Neuron (in vitro differentiated cells): ENCODE results near the gene KLF13.

Experiments
- H2AFZ ChIP-seq: one replicate; pipeline ENCODE4 v1.6.1; 2013; ENCODE audit warnings: low read depth, mild to moderate bottlenecking, inconsistent platforms, low read length, moderate library complexity
- H3K27me3 ChIP-seq: one replicate; pipeline ENCODE4 v1.6.1; 2013; ENCODE audit warnings: low read length; ENCODE audit not compliant: insufficient read depth
- H3K36me3 ChIP-seq: one replicate; pipeline ENCODE4 v1.6.1; 2013; ENCODE audit warnings: low read length; ENCODE audit not compliant: insufficient read depth
- H3K4me1 ChIP-seq: one replicate; pipeline ENCODE4 v1.6.1; 2013; ENCODE audit warnings: low read length; ENCODE audit not compliant: insufficient read depth
- H3K4me3 ChIP-seq: 2 replicates; pipeline ENCODE4 v1.5.1; 2013; ENCODE audit warnings: mild to moderate bottlenecking, low read length, moderate library complexity
- H3K9me3 ChIP-seq: one replicate; pipeline ENCODE4 v1.6.1; 2013; ENCODE audit warnings: low read length

KLF13 gene

GRCh38 chr15:31333820-31334219 is 7.2 kb downstream of the KLF13 start:
- Histone ChIP-seq H3K4me3 (no peak overlapping the region), H3K27me3 (no peaks in the 10 kb centered on the region), H2AFZ (no peak overlapping the region), H3K4me1 (peaks cover 16% of the 10 kb centered on the region), H3K36me3 (no peaks in the 10 kb centered on the region), H3K9me3 (no peaks in the 10 kb centered on the region)

DNA sequence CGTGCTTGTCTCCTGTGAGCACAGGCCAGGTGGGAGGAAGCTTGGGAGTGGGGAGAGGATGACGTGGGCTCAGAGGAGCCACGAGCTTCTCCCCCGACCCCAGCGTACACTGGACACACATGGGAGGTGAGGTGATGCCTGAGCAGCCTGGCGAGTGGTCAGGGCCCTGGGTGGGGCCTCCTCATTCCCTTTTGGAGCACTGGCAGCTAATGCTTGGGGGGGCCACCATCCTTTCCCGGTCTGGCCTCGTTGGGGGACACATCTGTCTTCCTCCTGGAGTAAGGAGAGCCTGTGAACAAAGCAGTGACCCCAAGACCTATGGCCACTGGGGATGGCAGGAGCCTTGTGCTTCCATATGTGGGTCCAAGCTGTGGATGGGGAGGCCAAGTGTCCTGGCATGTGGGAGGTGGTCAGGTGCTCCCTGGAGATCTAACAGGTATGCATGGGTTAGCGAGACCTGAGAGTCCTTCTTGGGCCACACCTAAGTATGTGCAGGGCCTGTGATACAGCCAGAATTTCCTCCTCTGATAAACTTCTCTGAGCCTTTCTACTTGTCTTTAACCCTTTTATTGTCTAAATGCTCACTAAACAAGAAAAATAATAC is 9.5 kb downstream of the KLF13 start:
- Histone ChIP-seq H3K27me3 (no peaks in the 10 kb centered on the region), H3K9me3 (no peaks in the 10 kb centered on the region), H3K4me1 (peaks cover 12% of the 10 kb centered on the region), H2AFZ (no peak overlapping the region), H3K36me3 (no peaks in the 10 kb centered on the region), H3K4me3 (no peak overlapping the region)

GRCh38 chr15:31336593-31337295 is 10.1 kb downstream of the KLF13 start:
- Histone ChIP-seq H3K4me1 (peaks cover 12% of the 10 kb centered on the region), H3K9me3 (no peaks in the 10 kb centered on the region), H2AFZ (no peak overlapping the region), H3K27me3 (no peaks in the 10 kb centered on the region), H3K4me3 (no peak overlapping the region), H3K36me3 (no peaks in the 10 kb centered on the region)

DNA sequence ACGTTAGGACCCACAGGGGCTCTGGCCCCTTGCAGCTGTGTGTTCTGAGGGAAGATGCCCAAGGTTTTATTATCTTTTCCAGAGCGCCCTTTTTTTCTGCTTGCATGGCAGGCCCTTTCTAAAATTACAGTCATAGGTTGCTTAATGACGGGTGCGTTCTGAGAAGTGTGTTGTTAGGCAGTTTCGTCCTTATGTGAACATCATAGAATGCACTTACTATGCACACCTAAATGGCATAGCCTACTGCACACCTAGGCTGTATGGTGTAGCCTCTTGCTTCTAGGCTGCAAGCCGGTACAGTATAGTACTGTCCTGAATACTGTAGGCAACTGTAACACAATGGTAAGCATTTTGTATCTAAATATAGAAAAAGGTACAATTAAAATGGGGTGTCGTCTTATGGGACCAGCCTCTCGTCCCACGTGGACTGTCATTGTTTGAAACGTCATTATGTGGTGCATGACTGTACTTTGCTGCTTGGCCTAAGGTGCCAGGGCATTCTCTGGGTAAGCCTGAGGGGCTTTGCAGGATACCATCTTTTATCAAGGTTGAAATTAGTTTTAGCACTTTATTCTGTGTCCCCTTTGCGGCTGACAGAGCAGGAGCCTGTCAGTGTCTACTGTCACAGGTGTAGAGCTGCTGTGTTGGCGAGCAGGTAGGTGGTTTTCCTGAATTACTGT is 10.9 kb downstream of the KLF13 start:
- Histone ChIP-seq H2AFZ (no peak overlapping the region), H3K27me3 (no peaks in the 10 kb centered on the region), H3K4me1 (peaks cover 8% of the 10 kb centered on the region)

GRCh38 chr15:31338318-31338878 is 11.8 kb downstream of the KLF13 start:
- Histone ChIP-seq H3K4me1 (peaks cover 5% of the 10 kb centered on the region), H2AFZ (no peak overlapping the region)

More for the DNA sequence above, 10.9 kb downstream of the KLF13 start:
- Histone ChIP-seq H3K9me3 (no peaks in the 10 kb centered on the region), H3K4me3 (no peak overlapping the region), H3K36me3 (no peaks in the 10 kb centered on the region)

DNA sequence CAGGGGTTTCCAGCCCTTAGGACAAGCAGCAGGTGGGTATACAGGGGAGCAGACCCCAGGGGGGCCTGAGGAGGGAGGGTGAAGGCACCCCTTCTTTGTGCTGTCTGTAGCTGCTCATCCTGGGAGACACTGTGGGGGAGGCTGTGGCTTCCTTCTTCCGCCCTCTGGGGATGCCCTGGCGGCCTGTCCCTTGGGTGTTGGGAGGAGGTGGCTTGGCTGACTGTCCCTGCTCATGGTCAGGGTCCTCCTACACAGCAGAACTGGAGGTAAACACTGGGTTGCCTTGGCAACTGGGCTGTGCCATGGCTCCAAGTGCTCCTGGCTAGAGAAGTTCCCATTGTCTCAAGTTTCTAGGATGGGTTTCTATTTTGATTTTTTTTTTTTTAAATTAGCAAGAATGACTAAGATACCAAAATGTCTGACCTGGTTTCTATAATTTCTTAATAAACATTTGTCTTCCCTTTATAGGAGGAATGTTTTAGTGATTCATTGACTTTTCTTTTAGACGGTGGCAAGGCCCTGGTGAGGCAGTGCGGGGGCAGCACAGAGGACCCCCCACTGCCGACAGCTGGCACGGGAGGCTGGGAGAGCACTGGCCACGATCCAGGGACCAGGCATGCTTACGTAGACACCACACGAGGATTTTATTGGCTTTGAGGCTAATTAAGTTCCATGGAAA is 12.4 kb downstream of the KLF13 start:
- no peaks in the 10 kb centered on the region for H3K9me3 ChIP-seq
- H2AFZ ChIP-seq, result no peak overlapping the region
- no peak overlapping the region for H3K4me3 ChIP-seq
- H3K4me1 ChIP-seq, result peaks cover 5% of the 10 kb centered on the region
- H3K27me3 ChIP-seq, result no peaks in the 10 kb centered on the region
- H3K36me3 ChIP-seq, result no peaks in the 10 kb centered on the region

More at GRCh38 chr15:31338318-31338878, 11.8 kb downstream of the KLF13 start:
- H3K27me3 ChIP-seq, result no peaks in the 10 kb centered on the region
- H3K9me3 ChIP-seq, result no peaks in the 10 kb centered on the region
- H3K4me3 ChIP-seq, result no peak overlapping the region
- H3K36me3 ChIP-seq, result no peaks in the 10 kb centered on the region

- no peaks in the 10 kb centered on the region for H3K36me3 ChIP-seq
- peaks cover 5% of the 10 kb centered on the region for H3K4me1 ChIP-seq
- no peak overlapping the region for H3K4me3 ChIP-seq
- no peak overlapping the region for H2AFZ ChIP-seq
- H3K27me3 ChIP-seq, result no peaks in the 10 kb centered on the region
- H3K9me3 ChIP-seq, result no peaks in the 10 kb centered on the region
Observed at GRCh38 chr15:31339558-31339895, 12.9 kb downstream of the KLF13 start.

DNA sequence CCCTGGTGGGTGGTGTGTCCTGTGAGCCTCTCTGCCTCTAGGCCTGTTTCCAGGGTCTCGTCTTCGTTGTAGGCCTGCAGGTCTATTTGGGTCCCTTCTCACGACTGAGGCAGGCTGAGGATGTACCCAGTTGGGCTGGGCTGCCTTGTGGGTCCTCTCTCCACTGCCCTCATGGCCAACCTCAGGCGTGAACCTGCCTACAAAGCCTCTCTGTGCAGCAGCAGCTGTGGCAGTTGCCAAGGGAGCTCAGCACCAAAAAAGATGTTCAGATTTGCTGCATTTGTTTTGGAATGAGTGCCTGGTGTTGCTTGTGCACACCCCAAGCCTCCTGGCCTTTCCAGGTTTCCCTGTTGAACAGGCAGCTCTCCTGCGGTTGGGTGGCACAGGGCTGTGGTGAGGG is 13.4 kb downstream of the KLF13 start:
- no peaks in the 10 kb centered on the region for H3K27me3 ChIP-seq
- no peak overlapping the region for H3K4me3 ChIP-seq
- H3K9me3 ChIP-seq, result no peaks in the 10 kb centered on the region
- no peaks in the 10 kb centered on the region for H3K36me3 ChIP-seq
- no peak overlapping the region for H2AFZ ChIP-seq
- H3K4me1 ChIP-seq, result peaks cover 5% of the 10 kb centered on the region

DNA sequence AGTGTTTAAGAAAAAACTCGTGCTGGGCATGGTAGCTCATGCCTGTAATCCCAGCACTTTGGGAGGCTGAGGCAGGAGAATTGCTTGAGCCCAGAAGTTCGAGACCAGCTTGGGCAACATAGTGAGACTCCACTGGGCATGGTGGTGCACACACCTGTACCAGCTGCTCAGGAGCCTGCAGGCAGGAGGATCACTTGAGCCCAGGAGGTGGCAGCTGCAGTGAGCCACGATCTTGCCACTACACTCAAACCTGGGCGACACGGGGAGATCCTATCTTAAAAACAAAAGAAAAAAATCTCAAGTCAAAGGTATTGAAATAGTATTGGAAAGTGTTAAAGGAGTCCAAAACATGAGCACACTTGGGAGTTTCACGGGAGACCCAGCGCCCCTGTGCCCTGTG is 14.0 kb downstream of the KLF13 start:
- Histone ChIP-seq H3K4me1 (peaks cover 5% of the 10 kb centered on the region), H3K4me3 (no peak overlapping the region), H3K36me3 (no peaks in the 10 kb centered on the region), H2AFZ (no peak overlapping the region), H3K9me3 (no peaks in the 10 kb centered on the region), H3K27me3 (no peaks in the 10 kb centered on the region)

DNA sequence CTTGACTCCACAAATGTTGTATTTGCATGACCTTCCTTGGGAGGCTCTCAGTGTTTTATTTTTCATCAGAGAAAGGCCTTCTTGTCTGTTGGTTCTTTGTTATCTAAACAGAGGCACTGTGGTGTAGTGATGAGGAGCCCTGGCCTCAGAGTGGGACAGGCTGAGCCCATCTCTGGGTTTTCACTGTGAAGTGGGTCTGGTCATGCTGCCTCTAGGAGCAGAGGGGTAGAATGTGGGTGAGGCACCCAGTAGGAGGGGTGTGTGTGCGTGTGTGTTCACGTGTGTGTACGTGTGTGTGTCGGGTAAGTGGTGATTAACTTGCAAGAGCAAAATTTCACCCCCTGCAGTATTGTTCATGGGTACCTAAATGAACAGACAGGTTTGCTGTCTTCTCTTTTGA is 14.4 kb downstream of the KLF13 start:
- Histone ChIP-seq H3K4me1 (peaks cover 5% of the 10 kb centered on the region), H3K27me3 (no peaks in the 10 kb centered on the region), H3K4me3 (no peak overlapping the region), H3K36me3 (no peaks in the 10 kb centered on the region), H3K9me3 (no peaks in the 10 kb centered on the region), H2AFZ (no peak overlapping the region)

GRCh38 chr15:31341496-31342195 is 15.0 kb downstream of the KLF13 start:
- Histone ChIP-seq H3K4me1 (peaks cover 5% of the 10 kb centered on the region), H3K27me3 (no peaks in the 10 kb centered on the region), H3K4me3 (no peak overlapping the region), H3K9me3 (no peaks in the 10 kb centered on the region), H3K36me3 (peaks cover under 1% of the 10 kb centered on the region), H2AFZ (no peak overlapping the region)

GRCh38 chr15:31342381-31342780 is 15.7 kb downstream of the KLF13 start:
- no peak overlapping the region for H2AFZ ChIP-seq
- no peaks in the 10 kb centered on the region for H3K27me3 ChIP-seq
- peaks cover 5% of the 10 kb centered on the region for H3K4me1 ChIP-seq
- H3K9me3 ChIP-seq, result no peaks in the 10 kb centered on the region
- peaks cover 3% of the 10 kb centered on the region for H3K36me3 ChIP-seq
- no peak overlapping the region for H3K4me3 ChIP-seq
